NOMO-1 treated with dmso at 0.1 percent for 144 hours (cell line): ENCODE results near the gene PDZD7.

Experiments
- DNase-seq: peaks from one replicate; lab custom pipeline; 2025; ENCODE audit not compliant: unreplicated experiment; lab: John Stamatoyannopoulos, UW

PDZD7 gene

DNA sequence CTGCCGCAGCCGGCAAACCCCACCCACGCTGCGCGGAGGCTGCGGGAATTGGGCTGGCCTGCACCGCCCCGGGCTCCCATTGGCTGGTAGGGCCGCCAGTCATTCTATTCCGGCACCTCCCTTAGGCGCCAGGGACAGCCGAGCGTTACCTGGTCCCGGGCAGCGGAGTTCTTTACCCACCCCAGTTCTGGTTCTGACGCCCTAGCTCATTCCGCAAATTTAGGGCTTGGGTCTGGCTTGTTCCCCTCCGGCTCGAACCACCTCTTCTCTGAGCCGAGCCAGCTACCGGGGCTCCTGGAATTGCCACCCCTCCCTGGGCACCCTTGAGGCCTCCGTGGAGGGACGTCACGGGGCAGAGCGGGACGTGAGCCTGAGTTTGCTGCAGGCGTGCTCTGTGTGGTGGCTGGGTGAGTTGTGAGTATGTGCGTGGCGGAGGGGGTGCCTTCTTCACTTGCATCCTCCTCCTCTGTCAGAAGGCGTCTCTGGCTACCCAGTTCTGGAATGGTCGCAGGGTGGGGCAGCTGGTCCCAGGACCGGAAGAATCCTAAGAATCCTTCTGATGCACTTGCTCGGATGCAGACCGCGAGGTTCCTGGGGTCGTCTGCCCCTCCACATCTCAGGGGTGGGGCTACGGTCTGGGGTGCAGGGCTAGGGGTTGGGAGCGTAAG is at the start of gene PDZD7, which contains the start of gene SFXN3:
TSS of gene PDZD7 (minus strand) at position 2 of the 668 bp plus-strand sequence. CDS start 910 bp downstream, outside the sequence.
TSS of gene SFXN3 (plus strand) at position 107 of the 668 bp plus-strand sequence. CDS start 3,461 bp downstream, outside the sequence.
- peak; percentile 92 for DNase-seq

DNA sequence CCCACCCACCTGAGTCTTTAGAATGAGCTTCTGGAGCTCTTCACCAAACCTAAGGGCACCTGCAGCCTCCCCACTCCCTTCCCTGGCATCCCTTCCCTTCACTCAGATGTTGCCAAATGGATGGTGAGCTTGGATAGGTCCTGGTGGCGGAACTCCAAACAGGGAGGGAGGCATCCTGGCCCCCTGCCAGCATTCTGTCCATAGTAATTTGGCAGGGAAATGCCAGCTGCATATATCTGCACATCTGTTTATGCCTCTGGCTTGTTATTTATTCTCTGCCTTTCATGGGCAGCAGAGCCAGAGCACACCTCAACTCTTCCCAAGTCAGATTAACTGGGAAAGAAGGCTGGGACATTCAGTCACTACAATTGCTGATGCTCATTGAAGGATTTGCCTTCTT is 48.9 kb upstream of the PDZD7 start:
- no peak for DNase-seq

DNA sequence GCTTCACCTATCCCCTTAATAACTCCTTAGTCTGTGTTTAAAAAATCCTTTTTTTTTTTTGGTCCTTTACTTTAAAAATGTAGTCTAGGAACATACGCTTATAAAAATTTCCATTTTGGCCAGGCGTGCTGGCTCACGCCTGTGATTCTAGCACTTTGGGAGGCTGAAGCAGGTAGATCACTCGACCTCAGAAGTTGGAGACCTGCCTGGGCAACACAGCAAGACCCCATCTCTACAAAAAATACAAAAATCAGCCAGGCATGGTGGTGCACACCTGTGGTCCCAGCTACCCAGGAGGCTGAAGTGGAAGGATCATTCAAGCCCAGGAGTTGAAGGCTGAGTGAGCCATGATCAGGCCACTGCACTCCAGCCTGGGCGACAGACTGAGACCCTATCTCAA is 45.7 kb upstream of the PDZD7 start:
- DNase-seq = no peak

DNA sequence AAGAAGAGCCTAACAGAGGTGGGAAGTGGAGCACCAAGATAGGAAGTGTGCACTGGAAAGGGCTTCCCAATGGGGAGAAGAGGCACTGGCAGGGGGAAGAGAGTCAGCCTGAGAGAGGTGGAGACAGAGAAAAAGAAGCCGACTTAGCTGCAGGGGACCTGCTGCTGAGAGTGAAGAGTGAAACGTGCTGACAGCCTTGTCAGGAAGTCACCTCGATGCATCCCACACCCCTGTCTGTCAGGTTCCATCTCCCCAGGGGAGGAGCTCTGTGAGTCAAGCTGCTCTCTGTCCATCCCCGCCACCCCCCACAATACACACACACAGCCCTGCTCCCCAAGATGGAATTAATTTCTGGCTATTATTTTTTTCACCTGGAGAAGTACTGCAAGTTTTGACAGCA is 44.8 kb upstream of the PDZD7 start:
- DNase-seq = no peak

DNA sequence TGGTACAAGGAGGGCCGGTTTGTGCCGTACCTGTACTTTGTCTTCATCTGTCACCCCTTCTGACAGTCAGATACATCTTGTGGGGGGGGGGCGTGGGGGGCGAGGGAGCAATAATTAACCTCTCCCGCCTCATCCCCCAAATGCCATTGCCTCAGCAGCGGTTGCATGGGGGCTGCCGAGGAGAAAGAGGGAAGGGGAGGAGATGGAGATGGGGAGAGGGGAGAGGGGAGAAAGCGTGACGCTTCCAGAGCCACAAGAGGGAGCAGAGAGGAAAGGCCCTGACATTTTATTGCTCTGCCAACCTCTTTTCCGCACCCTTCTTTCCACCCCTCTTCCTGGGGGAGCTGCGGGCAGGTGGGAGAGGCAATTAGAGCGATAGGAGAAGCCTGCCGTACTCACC is 42.7 kb upstream of the PDZD7 start:
- DNase-seq = no peak

DNA sequence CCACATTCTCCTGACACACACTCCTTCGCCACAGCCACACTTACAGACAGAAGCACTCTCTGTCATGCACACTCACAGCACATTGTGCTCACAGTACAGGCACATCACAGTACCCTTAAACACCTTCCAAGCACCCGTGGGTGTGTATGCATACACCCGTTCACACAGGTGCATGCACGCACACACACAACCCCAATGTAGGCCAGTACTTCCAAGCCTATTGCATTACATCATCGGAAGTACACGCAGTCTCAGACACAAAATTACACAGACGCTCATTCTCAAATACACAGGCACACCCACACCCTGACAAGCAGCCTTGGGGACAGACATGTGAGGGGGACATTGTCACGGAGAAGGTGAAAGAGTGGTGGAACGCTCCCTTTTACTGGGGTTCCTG is 42.0 kb upstream of the PDZD7 start:
- DNase-seq = no peak

DNA sequence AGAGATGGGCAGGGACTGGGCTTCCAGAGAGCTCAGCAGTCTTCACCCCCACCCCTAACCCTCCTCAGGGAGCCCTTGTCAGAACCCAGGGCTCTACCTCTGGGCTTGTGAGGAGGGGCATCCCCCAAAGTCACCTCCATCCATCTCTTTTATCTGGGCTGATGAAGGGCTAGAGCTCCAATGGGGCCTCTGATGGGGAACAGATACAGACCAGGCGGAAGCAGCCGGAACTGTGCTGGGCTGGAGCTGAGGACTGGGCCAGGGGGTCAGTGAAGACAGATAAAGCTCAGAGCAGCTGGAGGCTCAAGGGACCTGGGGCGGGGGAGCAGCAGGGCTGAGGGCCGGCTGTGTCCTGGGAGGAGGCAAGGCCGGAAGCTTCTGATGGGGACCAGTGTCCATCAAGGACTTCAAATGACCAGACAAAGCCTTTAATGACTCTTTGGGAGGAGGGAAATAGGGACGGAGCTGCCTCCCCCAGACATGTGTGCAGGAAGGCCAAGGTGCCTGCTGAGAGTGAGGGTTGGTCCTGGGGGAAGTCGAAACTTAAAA is 41.0 kb upstream of the PDZD7 start:
- no peak for DNase-seq

DNA sequence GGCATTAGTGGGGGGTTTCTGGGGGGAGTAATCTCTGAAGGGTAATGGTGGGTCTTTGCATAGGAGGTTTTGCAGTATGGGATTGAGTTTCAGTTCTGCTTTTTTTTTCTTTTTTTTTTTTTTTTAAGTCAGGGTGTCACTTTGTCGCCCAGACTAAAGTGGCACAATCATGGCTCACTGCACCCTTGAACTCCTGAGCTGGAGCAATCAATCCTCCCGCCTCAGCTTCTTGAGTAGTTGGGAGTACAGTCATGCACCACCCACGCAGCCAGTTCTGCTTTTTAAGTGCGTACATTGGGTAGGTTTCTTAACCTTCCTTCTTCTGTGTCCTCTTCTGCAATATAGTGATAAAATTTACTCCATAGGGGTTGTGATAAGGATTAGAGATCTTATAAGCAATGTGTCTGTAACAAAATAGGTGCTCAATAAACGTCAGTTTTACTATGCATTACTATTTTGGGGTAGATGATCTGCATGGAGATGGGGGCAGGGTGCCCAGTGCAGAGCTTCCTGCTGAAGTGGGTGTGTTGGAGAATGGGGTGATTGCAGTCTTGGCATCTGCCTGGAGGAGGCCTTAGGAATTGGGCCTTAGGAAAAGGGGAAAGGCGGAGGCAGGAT is 40.4 kb upstream of the PDZD7 start:
- peak; percentile 95 for DNase-seq

DNA sequence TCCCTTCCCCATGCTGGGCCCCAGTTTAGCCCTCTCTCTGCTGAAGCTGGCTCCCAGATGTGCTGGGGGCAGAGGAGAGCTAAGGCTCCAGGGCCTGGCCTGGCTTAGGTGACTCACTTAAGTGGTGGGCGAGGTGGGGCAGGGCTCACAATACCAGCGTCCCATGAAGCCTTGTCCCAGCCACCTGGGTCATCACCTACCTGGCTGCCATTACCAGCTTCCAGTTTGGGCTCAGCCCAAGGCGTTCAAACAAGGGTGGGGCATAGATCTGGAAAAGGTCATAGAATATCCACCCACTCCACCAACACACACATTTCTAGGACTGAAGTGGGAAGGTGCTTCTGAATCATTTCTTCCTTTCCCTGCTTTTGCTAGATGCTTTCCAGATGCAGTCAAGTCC is 39.2 kb upstream of the PDZD7 start:
- DNase-seq = no peak

DNA sequence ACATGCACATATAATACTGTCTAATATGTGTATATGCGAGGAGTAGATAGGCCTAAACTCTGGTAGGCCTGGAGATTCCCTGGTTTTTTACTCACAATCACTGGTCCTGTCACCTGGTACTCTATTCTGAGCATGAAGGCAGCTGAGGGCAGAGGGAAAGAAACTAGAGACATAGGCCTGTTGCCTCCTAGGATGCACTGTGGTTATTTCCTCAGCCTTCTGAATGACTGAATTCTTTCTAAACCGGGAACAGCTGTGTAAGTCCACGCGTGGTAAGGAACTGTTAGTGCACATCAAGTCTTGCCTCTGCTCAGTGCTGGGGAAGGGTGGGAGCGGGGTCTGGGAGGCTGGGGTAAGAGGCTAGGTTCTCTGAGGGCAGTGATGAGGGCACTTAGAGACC is 38.5 kb upstream of the PDZD7 start:
- DNase-seq = no peak

DNA sequence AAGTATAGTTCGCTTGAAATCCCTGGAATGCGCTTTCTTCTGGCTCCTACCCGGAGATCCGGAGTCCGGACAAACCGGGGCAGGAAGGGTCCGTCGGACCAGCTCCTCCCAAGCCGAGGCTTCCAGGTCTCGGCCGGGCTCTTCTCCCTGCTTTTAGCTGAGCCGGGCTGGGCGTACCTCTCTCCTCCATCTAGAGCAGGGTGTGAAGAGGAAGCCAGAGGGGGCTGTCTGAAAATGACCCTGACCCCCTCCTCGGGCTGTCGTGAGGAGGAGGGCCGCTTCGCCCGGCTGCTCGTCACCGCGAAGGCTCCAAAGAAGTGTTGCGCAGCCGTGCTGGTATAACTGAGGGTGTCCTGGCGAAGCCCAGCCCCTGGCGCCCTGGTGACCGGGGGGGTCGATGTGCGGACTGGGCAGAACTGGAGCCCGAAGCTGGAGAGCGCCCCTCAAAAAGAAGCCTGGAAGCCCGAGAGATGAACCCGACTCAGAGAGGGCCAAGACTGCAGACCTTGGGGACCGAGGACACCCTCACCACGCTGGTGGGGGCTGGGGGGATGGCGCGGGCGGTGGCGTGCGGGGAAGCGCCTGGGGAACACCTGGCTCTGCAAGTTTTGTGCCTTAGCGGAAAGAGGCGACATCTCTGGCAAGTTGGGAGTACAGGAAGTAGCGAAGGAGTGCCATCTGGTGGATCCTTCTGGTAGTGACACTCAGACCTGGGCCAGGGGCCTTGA is 36.6 kb upstream of the PDZD7 start:
- DNase-seq = peak; percentile 58

DNA sequence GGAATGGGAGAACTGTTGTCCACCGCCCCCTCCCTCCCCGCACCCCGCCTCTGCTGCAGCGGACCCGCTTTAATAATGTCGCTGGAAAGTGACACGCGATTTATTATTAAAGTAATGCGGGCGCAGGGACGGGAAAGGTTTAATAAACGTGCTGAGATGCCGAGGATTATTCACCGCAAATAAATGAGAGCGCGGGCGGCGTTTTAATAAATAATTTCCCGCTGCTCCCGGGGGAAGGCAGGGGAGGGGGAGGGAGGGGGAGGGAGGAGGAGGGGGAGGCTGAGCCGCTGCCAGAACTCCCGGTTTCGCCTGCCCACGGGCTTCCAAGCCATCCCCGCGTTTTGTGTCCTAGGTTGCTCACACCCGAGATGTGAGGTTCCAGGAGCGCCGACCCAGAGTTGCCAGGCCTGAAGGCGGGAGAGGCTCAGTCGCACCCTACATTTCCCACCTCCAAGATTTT is 36.0 kb upstream of the PDZD7 start:
- DNase-seq = no peak

DNA sequence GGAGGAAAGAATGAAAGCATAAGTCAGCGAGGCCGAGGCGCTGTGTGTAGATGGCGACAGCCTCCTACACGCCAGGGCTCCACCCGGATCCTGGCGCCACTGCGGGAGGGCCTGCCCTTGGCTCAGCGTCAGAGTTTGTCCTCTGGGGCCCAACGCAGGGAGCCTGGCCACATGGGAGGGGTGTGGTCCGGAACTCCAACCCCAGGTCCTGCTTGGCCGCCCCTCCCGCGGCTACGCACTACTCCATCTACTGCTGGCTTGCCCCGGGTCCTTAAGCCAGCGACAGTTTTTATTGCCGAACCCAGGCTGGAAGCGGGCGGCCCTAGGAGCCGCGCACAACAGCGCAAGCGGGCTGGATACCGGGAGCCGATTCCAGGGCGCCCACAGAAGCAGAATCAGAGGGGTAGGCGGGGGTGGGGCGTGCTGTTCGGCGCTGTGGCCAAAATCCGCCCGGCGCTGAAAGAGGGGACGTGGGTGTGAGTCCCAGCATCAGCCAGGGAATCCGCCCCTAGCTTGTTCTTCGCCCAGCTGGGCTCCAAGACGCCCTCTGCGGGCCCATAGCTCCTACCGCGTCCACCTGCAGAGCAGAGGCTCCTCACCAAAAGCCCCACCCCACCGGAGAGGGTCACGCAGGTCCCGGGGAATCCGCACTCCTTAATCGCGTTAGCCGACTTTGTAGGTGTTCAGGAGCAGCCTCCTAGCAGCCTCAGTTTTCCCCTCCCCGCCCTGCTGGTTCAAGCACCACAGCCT is 35.4 kb upstream of the PDZD7 start:
- peak; percentile 72 for DNase-seq

DNA sequence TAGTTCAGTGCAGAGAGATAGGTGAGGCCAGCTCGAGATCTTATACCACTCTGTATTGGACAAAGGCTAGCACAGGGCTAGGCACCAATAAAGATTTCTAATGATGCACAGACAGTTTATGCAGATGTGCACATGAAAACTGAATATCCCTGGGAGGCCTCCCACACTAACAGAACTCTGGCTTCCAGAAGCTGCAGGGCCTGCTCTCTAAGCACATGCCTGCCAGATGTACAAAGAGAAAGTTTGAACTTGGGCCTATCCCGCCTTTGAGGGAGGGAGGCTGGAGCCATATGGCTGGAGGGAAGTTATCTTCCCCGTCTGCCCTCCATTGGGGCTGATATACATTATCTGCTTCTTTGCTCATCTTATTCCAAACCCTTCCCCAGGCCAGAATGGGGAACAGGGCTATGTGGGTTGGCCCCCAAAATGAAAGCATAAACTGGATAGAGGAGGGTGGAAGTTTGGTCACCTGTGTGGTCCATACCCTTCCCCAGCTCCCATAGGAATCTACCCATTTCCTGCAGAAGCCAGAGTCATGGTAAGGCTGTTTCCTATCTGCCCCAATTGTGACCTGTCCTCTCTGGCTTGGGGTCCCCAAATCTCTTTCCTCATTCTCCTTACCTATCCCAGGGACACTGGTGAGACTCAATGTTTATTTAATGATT is 34.7 kb upstream of the PDZD7 start:
- no peak for DNase-seq

DNA sequence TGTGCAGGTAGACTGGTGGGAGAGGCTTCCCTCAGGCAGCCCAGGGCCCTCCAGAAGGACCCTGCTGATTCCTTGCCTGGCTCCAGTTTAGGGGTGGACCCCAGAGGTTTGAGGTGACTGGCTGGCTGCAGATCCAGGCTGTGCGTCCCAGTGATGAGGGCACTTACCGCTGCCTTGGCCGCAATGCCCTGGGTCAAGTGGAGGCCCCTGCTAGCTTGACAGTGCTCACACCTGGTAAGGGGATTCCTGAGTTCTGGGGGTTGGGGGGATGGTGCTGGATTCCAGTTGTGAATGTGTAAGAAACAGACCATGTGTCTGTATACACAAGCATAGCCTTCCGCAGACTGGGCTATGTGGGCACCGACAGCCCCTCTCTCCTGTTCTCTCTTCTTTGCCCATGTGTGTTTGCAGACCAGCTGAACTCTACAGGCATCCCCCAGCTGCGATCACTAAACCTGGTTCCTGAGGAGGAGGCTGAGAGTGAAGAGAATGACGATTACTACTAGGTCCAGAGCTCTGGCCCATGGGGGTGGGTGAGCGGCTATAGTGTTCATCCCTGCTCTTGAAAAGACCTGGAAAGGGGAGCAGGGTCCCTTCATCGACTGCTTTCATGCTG is 33.6 kb upstream of the PDZD7 start:
- DNase-seq = no peak

DNA sequence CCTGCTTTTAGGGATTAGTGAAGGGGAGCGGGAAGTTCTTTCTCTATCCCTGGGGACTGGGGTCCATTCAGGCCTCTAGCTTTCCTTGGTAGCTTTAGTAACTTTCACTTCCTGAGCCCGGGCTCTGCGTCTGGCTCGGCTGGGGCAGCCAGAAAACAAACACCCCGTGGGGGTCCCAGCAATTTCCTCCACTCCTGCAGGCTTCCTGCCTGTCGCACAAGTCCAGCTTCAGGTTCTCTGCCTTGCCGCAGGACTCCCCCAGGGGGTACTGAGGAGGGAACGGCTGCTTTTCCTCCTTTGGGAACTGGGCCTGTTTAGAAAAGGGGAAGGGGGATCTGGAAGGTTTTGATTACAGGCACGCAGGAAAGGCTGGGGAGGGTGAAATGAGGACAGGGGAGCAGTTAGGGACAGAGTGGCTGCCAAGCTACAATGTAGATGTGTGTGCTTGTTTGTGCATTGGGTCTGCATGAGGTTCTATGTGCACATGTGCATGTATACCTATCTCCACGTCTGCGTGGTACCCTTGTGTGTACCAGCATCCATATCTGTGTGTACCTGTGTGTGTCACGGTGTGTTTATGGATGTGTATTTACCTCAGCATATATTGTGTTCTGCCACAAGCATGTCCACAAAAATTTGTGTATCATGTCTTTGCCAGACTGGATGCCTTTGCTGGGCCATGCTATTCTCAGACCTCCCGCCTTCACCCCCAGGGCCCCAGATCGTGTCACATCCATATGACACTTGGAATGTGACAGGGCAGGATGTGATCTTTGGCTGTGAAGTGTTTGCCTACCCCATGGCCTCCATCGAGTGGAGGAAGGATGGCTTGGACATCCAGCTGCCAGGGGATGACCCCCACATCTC is 32.9 kb upstream of the PDZD7 start:
- DNase-seq = no peak

DNA sequence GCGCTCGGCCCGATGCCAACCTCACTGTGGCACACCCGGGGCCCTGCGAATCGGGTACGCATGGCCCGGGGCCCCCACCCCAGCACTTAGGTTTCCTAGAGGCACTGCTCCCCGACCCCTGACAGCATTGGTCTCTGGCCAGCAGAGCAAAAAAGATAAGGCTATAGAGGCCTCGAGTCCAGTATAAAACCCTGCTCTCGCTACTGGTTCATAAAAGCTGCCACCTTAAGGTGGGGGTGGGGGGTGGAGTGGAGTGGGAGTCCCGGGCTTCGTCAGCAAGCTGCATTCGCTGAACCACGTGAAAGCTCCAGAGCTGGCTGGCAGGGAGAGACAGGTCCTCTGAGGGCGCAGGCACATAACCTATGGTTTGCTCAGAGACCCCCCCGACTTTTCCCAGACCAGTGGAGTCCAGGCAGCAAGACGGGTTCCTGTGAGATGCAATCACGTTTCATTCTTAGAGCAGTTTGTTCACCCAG is 32.2 kb upstream of the PDZD7 start:
- no peak for DNase-seq

DNA sequence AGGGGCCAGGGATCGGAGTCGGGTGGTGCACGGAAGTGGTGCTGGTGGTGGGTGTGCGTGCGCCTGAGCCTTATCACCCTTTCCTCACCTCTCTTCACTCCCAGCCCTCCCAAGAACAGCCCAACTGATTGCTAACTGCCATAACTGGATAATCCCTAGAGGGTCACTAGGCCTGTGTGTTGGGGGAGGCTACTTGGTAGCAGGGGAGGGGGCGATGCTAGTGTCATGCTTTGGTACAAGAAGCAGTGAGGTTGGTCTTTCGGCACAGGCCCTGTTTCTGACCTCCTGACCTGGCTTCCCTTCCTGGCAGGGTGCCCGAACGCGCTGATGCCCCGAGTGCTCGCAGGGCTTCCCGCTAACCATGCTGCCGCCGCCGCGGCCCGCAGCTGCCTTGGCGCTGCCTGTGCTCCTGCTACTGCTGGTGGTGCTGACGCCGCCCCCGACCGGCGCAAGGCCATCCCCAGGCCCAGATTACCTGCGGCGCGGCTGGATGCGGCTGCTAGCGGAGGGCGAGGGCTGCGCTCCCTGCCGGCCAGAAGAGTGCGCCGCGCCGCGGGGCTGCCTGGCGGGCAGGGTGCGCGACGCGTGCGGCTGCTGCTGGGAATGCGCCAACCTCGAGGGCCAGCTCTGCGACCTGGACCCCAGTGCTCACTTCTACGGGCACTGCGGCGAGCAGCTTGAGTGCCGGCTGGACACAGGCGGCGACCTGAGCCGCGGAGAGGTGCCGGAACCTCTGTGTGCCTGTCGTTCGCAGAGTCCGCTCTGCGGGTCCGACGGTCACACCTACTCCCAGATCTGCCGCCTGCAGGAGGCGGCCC is 31.5 kb upstream of the PDZD7 start:
- DNase-seq = peak; percentile 62
